D341Med (cell line): Measurements from ENCODE around the gene MAMLD1.

Experiments used
- DNase-seq: peaks from one replicate; pipeline ENCODE4 v3.0.0; 2012; ENCODE audit warnings: low spot score

Gene MAMLD1

GRCh38 chrX:150530821-150531220 is 167.7 kb downstream of the MAMLD1 start:
- DNase-seq, result no peak

GRCh38 chrX:150531467-150531866 is 168.3 kb downstream of the MAMLD1 start:
- no peak for DNase-seq

GRCh38 chrX:150533863-150534262 is 170.7 kb downstream of the MAMLD1 start:
- DNase-seq, result no peak

GRCh38 chrX:150536455-150537116 is 173.5 kb downstream of the MAMLD1 start:
- no peak for DNase-seq

GRCh38 chrX:150537851-150538250 is 174.7 kb downstream of the MAMLD1 start:
- no peak for DNase-seq

- DNase-seq, result no peak
Observed at GRCh38 chrX:150540965-150541364, 177.8 kb downstream of the MAMLD1 start.

GRCh38 chrX:150542846-150543229 is 179.7 kb downstream of the MAMLD1 start:
- DNase-seq, result no peak

GRCh38 chrX:150543230-150544155 is 180.4 kb downstream of the MAMLD1 start:
- no peak for DNase-seq

GRCh38 chrX:150544222-150544787 is 181.2 kb downstream of the MAMLD1 start:
- DNase-seq, result no peak

GRCh38 chrX:150544835-150545770 is 182.0 kb downstream of the MAMLD1 start:
- DNase-seq, result no peak

- no peak for DNase-seq
Observed at GRCh38 chrX:150546711-150547153, 183.6 kb downstream of the MAMLD1 start.

GRCh38 chrX:150547375-150548115 is 184.4 kb downstream of the MAMLD1 start:
- DNase-seq, result no peak

GRCh38 chrX:150548251-150548650 is 185.1 kb downstream of the MAMLD1 start:
- DNase-seq, result no peak

GRCh38 chrX:150548684-150549083 is 185.6 kb downstream of the MAMLD1 start:
- no peak for DNase-seq

GRCh38 chrX:150551963-150552362 is 188.8 kb downstream of the MAMLD1 start:
- no peak for DNase-seq

- no peak for DNase-seq
Observed at GRCh38 chrX:150558424-150558823, 195.3 kb downstream of the MAMLD1 start.
